GM19455 (cell line): ENCODE results near the gene UBE4B.

Experiments
- ATAC-seq: cut with Tn5 transposase; IDR thresholded peaks from one replicate; pipeline ENCODE4 v1.9.1; 2021; ENCODE audit not compliant: unreplicated experiment

UBE4B gene

DNA sequence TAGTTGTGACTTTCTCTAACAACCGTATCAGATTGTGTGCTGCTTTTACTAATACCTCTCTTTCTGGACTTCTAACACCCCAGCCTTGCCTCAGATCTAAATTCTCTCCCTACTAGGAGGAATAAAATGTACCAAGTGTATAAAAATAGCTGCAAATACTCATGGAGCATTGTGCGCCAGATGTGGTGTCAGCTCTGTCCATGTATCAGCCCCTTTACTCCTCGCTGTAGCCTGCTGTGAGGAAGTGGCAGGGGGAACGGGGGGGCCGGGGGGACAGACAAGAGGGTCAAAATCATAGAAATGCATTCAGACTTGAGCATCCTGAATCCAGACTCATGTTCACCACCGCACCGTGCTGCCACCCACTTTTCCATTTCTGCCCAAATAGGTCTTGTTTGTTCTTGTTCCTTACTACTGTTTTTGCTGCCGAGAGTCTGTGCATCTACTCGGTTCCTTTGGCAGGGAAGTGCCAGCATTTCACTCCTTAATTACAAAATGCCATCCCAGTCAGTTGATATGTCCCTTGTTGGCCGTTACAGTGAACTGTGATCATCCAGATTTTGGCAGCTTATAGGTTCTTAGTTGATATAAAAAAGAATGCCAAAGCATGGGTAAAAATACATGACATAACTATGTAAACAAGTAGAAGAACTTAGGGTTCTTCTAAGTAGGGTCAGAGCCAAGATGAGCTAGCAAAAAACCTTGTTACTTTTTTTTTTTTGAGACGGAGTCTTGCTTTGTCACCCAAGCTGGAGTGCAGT is 76.4 kb downstream of the UBE4B start:
- ATAC-seq: no peak

DNA sequence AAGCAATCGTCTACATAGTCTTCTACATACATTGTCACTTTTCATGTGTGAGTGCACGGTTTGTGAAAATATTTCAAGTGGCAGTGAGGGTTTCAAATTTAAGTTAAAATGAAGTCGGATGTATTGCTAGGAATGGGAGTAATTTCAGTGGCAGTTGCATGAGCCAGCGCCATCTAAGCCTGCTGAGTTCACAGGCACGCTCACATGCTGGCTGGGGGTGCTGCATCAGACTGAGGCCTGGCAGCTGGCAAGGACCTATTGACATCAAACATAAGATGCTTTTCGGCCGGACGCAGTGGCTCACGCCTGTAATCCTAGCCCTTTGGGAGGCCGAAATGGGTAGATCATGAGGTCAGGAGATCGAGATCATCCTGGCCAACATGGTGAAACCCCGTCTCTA is 80.7 kb downstream of the UBE4B start:
- no peak for ATAC-seq

GRCh38 chr1:10114746-10115145 is 82.0 kb downstream of the UBE4B start:
- ATAC-seq: no peak

DNA sequence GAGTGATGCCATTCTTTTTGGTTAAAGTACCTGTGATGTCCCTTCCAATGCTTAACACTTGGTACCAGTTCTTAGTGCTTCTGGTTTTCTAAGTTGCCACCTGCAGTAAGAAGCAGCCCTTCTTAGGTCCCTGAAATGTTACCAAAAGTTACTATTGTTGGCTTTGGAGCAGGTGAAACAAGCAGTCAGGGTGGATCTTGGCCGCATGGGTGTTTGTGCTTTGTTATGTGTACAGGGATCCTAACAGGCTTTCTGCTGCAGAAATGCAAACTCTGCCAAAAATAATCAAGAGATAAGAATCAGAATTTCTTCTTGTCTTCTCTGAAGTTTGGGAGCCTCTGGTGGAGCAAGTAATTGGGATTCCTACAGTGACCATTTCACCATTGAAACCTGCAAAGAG is 84.4 kb downstream of the UBE4B start:
- no peak for ATAC-seq

- no peak for ATAC-seq
Observed at GRCh38 chr1:10117865-10118264, 85.1 kb downstream of the UBE4B start.

- no peak for ATAC-seq
Observed at GRCh38 chr1:10121688-10122087, 88.9 kb downstream of the UBE4B start.

DNA sequence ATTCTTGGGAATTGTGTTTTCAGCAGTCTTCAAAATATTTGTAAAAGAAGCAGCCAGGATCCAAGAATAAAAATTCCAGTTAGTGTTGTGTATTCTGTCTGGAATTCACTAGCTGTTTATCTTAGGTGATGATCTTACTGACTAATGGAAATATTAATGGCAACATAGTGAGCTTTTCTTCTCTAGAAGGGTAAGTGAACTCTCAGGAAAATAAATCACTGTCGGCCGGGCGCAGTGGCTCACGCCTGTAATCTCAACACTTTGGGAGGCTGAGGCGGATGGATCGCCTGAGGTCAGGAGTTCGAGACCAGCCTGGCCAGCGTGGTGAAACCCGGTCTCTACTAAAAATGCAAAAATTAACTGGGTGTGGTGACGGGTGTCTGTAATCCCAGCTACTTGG is 90.2 kb downstream of the UBE4B start:
- ATAC-seq: no peak

DNA sequence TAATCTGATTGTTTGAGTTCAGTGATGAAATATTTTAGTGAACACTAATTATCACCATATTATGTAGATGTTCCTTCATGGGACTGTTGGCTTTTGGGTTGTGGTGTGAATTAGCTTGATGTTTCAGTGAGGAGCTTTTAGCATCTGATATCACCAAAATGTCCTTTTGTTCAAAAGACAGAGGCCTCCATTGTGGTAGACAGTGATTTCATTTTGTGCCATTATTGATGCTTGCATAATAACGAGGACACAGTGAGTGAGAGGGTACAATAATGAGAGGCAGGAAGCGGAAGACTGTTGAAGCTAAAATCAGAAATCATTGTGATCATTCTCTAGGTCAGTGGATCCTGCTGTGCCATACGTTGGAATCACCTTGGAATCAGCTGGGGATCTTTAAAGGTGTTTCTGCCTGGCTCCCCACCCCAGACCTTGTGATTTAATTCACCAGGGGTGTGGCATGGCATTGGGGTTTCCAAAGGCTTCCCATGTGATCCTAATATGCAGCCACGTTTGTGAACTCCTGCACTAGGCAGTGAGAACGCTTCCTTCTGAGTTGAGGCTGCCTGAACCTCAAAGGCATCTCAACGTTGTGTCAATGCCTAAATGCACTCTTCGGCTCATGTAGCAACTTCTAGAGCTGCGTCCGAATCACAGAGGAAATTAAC is 95.5 kb downstream of the UBE4B start:
- no peak for ATAC-seq

GRCh38 chr1:10132316-10132715 is 99.6 kb downstream of the UBE4B start:
- ATAC-seq: no peak

- no peak for ATAC-seq
Observed at GRCh38 chr1:10132852-10133251, 100.1 kb downstream of the UBE4B start.

DNA sequence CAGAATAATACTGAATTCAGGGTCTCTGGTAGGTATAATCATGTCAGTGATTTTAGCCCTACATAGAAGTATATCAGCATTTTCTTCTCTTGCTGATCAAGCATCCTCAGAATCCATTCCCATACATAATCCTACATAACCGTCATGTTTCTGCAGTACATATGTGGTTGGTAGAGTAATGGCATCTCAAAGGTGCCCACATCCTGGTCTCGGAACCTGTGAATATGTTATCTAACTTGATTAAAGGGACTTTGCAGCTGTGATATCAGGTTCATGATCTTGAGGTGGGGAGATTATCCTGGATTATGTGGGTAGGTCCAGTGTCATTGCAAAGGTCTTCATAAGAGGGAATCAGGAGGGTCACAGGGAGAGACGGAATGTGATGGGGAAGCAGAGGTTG is 108.2 kb downstream of the UBE4B start:
- no peak for ATAC-seq

DNA sequence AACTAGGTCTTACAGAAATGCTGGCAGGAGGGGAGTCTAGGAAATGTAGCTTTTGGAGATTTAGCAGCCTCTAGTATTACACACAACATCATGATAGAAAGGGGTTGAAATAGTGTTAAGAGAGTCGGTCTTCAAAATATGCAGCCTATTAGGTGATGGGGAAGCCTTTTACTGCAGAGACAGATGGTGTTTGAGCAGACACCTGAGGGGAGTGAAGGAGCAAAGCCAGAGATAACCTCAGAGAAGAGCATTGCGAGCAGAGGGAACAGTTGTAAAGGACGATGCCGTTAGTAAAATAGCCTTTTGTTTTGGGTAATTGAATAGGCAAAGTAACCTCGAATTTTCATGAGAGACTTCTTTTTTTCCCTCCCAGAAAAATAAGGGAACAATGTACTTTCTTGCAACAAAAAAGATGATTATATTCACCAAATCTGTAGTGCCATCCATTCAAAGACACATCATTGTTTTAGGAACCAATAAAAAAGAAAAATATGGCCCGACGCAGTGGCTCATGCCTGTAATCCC is 111.3 kb downstream of the UBE4B start:
- ATAC-seq: no peak

DNA sequence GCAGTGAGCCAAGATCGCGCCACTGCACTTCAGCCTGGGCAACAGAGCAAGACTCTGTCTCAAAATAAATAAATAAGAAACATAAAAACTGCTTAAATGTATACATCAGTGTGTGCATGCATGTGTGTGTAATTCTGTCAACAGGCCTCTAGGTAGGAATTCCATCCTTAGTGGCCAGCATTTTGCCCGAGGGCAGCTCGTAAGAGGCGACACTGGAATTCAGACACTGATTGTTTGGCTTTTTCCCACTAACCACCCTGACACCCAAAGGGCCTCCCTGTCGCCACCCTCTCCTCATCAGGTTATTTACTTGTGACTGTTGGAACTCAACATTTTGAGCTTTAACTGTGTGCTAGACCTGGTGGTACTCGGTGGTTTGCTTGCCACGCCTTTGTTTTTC is 113.6 kb downstream of the UBE4B start:
- ATAC-seq: no peak

DNA sequence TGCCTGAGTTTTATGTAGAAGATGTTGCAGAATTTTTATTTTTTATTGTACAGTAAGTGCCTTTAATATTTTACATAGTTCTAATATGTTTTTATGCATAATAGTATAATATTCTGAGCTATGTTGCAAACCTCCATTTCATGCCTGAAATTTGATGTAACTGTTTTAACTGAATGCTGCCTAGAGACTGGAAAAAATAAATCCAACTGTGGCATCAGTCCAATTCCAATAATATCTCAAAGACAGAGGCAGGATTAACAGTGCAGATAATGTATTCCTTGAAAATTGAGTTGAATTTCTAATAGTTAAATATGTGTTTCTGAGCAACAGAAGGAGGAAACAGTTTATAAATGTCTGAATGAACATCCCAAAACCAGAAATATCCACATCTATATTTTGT is 116.5 kb downstream of the UBE4B start:
- ATAC-seq: no peak

- ATAC-seq: no peak
Observed at GRCh38 chr1:10152709-10153284, 120.0 kb downstream of the UBE4B start.

- ATAC-seq: no peak
Observed at GRCh38 chr1:10155087-10155712, 122.4 kb downstream of the UBE4B start.

GRCh38 chr1:10160173-10160572 is 127.4 kb downstream of the UBE4B start:
- no peak for ATAC-seq

DNA sequence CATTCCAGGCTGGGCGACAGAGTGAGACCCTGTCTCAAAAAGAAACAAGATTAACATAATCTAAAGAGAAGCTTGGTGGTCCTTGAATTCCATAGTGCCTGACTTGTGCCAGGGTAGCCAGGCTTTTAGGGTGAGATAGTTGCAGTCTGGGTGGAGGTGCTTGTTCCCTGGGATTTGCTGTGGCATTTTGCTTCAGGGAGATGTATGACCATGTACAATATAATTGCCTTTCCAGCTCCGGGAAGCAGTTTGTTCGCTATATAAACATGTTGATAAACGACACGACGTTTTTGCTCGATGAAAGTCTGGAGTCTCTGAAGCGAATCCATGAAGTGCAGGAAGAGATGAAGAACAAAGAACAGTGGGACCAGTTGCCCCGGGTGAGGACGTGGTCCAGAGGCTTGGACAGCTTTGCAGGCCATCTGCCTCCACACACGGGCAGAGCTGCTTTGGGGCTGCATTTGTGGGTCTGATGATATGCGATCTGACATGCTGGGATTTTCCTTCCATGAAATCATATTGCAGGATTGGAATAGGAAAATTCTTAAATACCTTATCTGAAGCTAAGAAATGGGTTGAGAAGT is 128.2 kb downstream of the UBE4B start:
- ATAC-seq: no peak

- no peak for ATAC-seq
Observed at GRCh38 chr1:10161541-10162290, 129.0 kb downstream of the UBE4B start.

- no peak for ATAC-seq
Observed at GRCh38 chr1:10168912-10169514, 136.3 kb downstream of the UBE4B start.
